ENCODE measurements around the gene OR10V1. TPM values are rescaled to one million over a fixed set of nuclear protein-coding genes. Genes with fewer than 3 reads are reported as not detected.

Gene OR10V1
- total RNA-seq, 1 donor from 2014 or later: not detected

DNA sequence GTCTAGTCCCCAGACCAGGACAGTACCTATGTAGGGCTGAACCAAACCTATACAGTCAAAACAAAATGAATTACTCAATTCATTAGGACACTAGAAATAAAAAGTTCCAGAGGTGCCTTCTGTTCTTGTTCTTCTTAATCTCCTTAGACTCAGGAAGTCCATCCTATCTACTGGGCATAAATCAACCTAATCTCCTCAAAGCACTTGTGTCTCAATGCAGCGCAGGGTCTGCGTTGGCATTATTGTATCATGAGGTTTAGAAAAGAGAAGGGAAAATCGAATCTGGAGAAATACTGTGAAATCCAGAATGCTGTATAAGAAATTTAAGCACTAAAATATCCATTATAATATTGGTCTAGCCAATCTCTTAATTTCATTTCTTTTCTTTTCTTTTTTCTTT is 2.4 kb upstream of the OR10V1 start:
- no peak for DNase-seq
- Mint-ChIP-seq H3K27me3 (ENCODE audit: unreplicated experiment) (no peaks in the 10 kb centered on the region), H3K4me3 (ENCODE audit: unreplicated experiment) (no peak overlapping the region), H3K9me3 (ENCODE audit: unreplicated experiment) (peaks cover 2% of the 10 kb centered on the region), H3K27ac (ENCODE audit: unreplicated experiment) (no peak overlapping the region), H3K4me1 (ENCODE audit: low read depth, unreplicated experiment) (no peaks in the 10 kb centered on the region), H3K36me3 (ENCODE audit: unreplicated experiment) (no peaks in the 10 kb centered on the region)
- TF ChIP-seq, protein P1, sequence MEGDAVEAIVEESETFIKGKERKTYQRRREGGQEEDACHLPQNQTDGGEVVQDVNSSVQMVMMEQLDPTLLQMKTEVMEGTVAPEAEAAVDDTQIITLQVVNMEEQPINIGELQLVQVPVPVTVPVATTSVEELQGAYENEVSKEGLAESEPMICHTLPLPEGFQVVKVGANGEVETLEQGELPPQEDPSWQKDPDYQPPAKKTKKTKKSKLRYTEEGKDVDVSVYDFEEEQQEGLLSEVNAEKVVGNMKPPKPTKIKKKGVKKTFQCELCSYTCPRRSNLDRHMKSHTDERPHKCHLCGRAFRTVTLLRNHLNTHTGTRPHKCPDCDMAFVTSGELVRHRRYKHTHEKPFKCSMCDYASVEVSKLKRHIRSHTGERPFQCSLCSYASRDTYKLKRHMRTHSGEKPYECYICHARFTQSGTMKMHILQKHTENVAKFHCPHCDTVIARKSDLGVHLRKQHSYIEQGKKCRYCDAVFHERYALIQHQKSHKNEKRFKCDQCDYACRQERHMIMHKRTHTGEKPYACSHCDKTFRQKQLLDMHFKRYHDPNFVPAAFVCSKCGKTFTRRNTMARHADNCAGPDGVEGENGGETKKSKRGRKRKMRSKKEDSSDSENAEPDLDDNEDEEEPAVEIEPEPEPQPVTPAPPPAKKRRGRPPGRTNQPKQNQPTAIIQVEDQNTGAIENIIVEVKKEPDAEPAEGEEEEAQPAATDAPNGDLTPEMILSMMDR (IDR thresholded peaks at IDR 0.05; ENCODE audit: partially characterized antibody, unreplicated experiment): no peak

DNA sequence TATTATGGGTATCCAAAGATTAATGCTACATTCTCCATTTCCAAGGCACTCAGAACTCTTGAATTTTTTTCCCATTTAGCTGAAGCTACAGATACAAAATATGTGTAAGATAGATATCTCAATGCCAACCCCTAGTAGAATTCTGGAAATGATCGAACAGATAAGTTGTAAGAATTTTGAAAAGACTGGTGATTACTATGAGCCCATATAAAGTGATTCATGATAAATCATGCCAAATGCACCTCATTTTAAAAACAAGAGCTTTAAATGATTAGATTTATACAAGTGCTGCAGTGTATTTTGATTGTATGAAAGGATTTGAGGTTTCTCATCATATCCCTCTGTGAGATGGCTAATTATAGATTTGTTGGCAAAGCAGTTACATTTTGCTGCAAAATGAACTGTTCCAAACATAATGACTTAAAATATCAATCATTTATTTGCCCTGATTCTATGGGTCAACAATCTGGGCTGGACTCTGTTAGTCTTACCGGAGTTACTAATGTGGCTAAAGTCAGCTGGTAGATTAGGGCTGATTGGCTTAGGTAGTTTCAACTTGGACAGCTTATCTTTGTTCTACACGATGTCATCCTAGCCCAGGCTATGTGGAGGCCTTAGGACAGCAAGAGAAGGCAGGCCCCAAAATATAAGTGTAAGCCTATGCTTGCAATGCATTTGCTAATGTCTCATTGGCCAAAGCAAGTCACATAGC is 3.4 kb downstream of the OR10V1 start:
- no peak for DNase-seq
- Mint-ChIP-seq H3K36me3 (ENCODE audit: unreplicated experiment) (no peaks in the 10 kb centered on the region), H3K9me3 (ENCODE audit: unreplicated experiment) (peaks cover 4% of the 10 kb centered on the region), H3K4me1 (ENCODE audit: low read depth, unreplicated experiment) (peaks cover 2% of the 10 kb centered on the region), H3K27me3 (ENCODE audit: unreplicated experiment) (no peaks in the 10 kb centered on the region), H3K27ac (ENCODE audit: unreplicated experiment) (no peak overlapping the region), H3K4me3 (ENCODE audit: unreplicated experiment) (no peak overlapping the region)
- TF ChIP-seq, protein P1 (IDR thresholded peaks at IDR 0.05; ENCODE audit: partially characterized antibody, unreplicated experiment): no peak

DNA sequence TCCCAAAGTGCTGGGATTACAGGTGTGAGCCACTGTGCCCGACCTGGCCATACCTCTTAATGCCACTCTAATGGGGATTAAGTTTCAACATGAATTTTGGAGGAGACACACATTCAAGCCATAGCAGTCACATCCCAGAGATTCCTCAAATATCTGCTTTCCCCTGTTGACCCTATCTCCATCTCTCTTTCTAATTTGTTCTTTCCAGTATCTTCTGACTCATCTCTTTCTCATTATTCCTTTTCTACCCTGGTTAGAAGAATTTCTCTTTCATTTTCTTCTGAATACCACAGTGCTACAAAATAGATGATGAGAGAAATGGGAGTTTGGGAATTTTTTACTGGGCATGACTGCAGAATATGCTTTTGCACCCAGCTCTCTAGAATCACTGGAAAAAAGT is 5.1 kb downstream of the OR10V1 start:
- H3K27me3 Mint-ChIP-seq (ENCODE audit: unreplicated experiment): no peaks in the 10 kb centered on the region
- DNase-seq: no peak
- no peaks in the 10 kb centered on the region for H3K36me3 Mint-ChIP-seq (ENCODE audit: unreplicated experiment)
- H3K27ac Mint-ChIP-seq (ENCODE audit: unreplicated experiment): no peak overlapping the region
- no peak overlapping the region for H3K4me3 Mint-ChIP-seq (ENCODE audit: unreplicated experiment)
- H3K4me1 Mint-ChIP-seq (ENCODE audit: low read depth, unreplicated experiment): peaks cover 2% of the 10 kb centered on the region
- TF ChIP-seq, protein P1 (IDR thresholded peaks at IDR 0.05; ENCODE audit: partially characterized antibody, unreplicated experiment): no peak
- H3K9me3 Mint-ChIP-seq (ENCODE audit: unreplicated experiment): peaks cover 2% of the 10 kb centered on the region

DNA sequence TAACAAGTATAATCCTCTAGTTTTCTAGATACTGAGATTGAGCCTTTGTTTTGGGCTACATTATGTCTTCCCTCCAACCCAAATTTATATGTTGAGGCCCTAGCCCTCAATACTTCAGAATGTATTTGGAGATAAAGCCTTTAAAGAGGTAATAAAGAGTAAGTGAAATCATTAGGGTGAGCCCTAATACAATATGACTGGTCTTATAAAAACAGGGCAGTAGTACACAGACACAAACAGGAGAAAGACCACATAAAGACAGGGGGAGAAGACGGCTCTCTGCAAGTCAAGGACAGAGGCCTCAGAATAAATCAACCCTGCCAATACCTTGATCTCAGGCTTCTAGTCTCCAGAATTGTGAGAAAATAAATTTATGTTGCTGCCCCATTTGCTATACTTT is 6.3 kb downstream of the OR10V1 start:
- Mint-ChIP-seq H3K4me1 (ENCODE audit: low read depth, unreplicated experiment) (peaks cover 2% of the 10 kb centered on the region), H3K27me3 (ENCODE audit: unreplicated experiment) (no peaks in the 10 kb centered on the region), H3K9me3 (ENCODE audit: unreplicated experiment) (peaks cover 2% of the 10 kb centered on the region), H3K27ac (ENCODE audit: unreplicated experiment) (no peak overlapping the region), H3K4me3 (ENCODE audit: unreplicated experiment) (no peak overlapping the region), H3K36me3 (ENCODE audit: unreplicated experiment) (no peaks in the 10 kb centered on the region)
- DNase-seq: no peak
- TF ChIP-seq, protein P1 (IDR thresholded peaks at IDR 0.05; ENCODE audit: partially characterized antibody, unreplicated experiment): no peak

DNA sequence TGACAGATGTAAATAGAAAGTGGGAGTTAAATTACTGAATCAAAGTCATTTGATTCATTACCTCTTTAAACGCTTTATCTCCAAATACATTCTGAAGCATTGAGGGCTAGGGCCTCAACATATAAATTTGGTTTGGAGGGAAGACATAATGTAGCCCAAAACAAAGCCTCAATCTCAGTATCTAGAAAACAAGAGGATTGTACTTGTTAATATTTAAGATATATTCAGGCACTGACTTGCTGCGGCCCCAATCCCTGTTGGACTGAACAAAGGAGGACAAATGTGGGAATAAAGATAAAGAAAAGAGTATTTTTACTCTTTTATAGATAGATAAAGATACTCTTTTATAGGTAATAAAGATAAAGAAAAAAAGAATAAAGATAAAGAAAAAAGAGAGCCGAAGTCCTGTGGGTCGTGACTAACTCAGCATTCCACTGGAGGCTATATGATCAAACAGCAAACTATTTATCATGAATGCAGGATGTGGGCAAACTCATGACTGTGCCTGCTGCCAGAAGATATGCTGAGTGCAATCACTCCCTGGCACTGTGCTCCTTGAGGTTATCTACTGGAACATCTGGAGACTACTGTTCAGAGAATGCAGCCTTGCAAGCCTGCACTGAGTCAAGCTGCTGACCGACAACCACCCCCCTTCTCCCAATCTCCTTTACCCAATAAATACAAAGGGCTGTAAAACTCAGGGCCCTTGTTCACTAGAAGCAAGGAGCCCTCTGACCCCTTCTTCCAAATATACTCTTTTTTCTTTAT is 6.9 kb downstream of the OR10V1 start:
- Mint-ChIP-seq H3K4me3 (ENCODE audit: unreplicated experiment) (no peak overlapping the region), H3K27me3 (ENCODE audit: unreplicated experiment) (peaks cover 2% of the 10 kb centered on the region), H3K36me3 (ENCODE audit: unreplicated experiment) (no peaks in the 10 kb centered on the region), H3K27ac (ENCODE audit: unreplicated experiment) (no peak overlapping the region), H3K4me1 (ENCODE audit: low read depth, unreplicated experiment) (peaks cover 2% of the 10 kb centered on the region), H3K9me3 (ENCODE audit: unreplicated experiment) (peaks cover 2% of the 10 kb centered on the region)
- TF ChIP-seq, protein P1 (IDR thresholded peaks at IDR 0.05; ENCODE audit: partially characterized antibody, unreplicated experiment): no peak
- no peak for DNase-seq
